Brain microvascular endothelial cell (primary cell): Measurements from ENCODE around the gene PKD1.
A peak's percentile ranks its signal among the peaks of the same experiment; 100 is the strongest.
"Not testable (repeated sequence)": the region's sequence is repeated elsewhere in the genome, so short reads cannot be mapped to it uniquely, and the experiment has no call there.

Experiments
- DNase-seq: peaks from one replicate; pipeline ENCODE4 v3.0.0-alpha.2; 2020
- H3K27ac ChIP-seq: fragments of 250-450 bp; sonication (Bioruptor Pico); 2 replicates; pipeline ENCODE4 v1.5.1; 2020; ENCODE audit warnings: mild to moderate bottlenecking, moderate library complexity
- H3K27me3 ChIP-seq: fragments of 250-450 bp; sonication (Bioruptor Pico); replicated peaks from 2 replicates; pipeline ENCODE4 v1.5.1; 2020; ENCODE audit warnings: mild to moderate bottlenecking
- H3K36me3 ChIP-seq: fragments of 250-450 bp; sonication (Bioruptor Pico); replicated peaks from 2 replicates; pipeline ENCODE4 v1.5.1; 2020; ENCODE audit warnings: mild to moderate bottlenecking
- H3K4me3 ChIP-seq: 2 replicates; pipeline ENCODE4 v1.5.1; 2011; ENCODE audit warnings: low read depth, mild to moderate bottlenecking, control low read depth, low read length, moderate library complexity
- CTCF ChIP-seq: IDR thresholded peaks from 2 replicates; pipeline ENCODE4 v1.5.1; 2011; ENCODE audit warnings: low read depth, mild to moderate bottlenecking, moderate library complexity, low read length, control low read depth, inconsistent platforms; ENCODE audit errors: missing control alignments
- in situ Hi-C: cut with HindIII; loops from 2 replicates; pipeline ENCODE4 v1.10.0; 2017; ENCODE audit warnings: low sequenced_read_pairs, low pct_ligation_motif_present

PKD1 gene

GRCh38 chr16:2116428-2116827 is 19.3 kb downstream of the PKD1 start:
- in situ Hi-C loops, H3K27ac ChIP-seq, H3K27me3 ChIP-seq, DNase-seq, H3K4me3 ChIP-seq: not testable (repeated sequence)
- H3K36me3 ChIP-seq = peaks cover 17% of the 10 kb centered on the region

- Histone ChIP-seq H3K4me3 (no peak overlapping the region), H3K27me3 (no peaks in the 10 kb centered on the region), H3K36me3 (peaks cover 23% of the 10 kb centered on the region), H3K27ac (no peak overlapping the region)
- TF ChIP-seq CTCF = no peak
- DNase-seq = no peak
- in situ Hi-C loops = no loop called here
Observed at GRCh38 chr16:2115591-2115973, 20.1 kb downstream of the PKD1 start.

GRCh38 chr16:2114885-2115590 is 20.7 kb downstream of the PKD1 start:
- H3K27me3 ChIP-seq, H3K4me3 ChIP-seq, in situ Hi-C loops, H3K27ac ChIP-seq, DNase-seq: not testable (repeated sequence)
- peaks cover 27% of the 10 kb centered on the region for H3K36me3 ChIP-seq

GRCh38 chr16:2114225-2114624 is 21.5 kb downstream of the PKD1 start:
- not testable (repeated sequence) for H3K4me3 ChIP-seq

GRCh38 chr16:2112539-2113106 is 23.1 kb downstream of the PKD1 start:
- H3K36me3 ChIP-seq = peaks cover 46% of the 10 kb centered on the region
- H3K4me3 ChIP-seq, in situ Hi-C loops, DNase-seq, H3K27ac ChIP-seq, H3K27me3 ChIP-seq: not testable (repeated sequence)

More at GRCh38 chr16:2114225-2114624, 21.5 kb downstream of the PKD1 start:
- in situ Hi-C loops, DNase-seq, H3K27ac ChIP-seq, H3K27me3 ChIP-seq: not testable (repeated sequence)
- H3K36me3 ChIP-seq = peaks cover 32% of the 10 kb centered on the region

- DNase-seq, H3K27ac ChIP-seq, H3K4me3 ChIP-seq, H3K27me3 ChIP-seq, in situ Hi-C loops: not testable (repeated sequence)
- H3K36me3 ChIP-seq = peaks cover 48% of the 10 kb centered on the region
Observed at GRCh38 chr16:2111412-2112335, 24.0 kb downstream of the PKD1 start.

- peaks cover 48% of the 10 kb centered on the region for H3K36me3 ChIP-seq
- H3K27me3 ChIP-seq, H3K4me3 ChIP-seq, in situ Hi-C loops, H3K27ac ChIP-seq, DNase-seq: not testable (repeated sequence)
Observed at GRCh38 chr16:2111009-2111353, 24.7 kb downstream of the PKD1 start.

- H3K27me3 ChIP-seq, H3K4me3 ChIP-seq, DNase-seq, in situ Hi-C loops, H3K27ac ChIP-seq: not testable (repeated sequence)
- H3K36me3 ChIP-seq = peaks cover 52% of the 10 kb centered on the region
Observed at GRCh38 chr16:2110332-2111008, 25.2 kb downstream of the PKD1 start.

GRCh38 chr16:2109872-2110271 is 25.8 kb downstream of the PKD1 start:
- H3K36me3 ChIP-seq = peaks cover 53% of the 10 kb centered on the region
- in situ Hi-C loops, H3K27ac ChIP-seq, DNase-seq, H3K4me3 ChIP-seq, H3K27me3 ChIP-seq: not testable (repeated sequence)

GRCh38 chr16:2109271-2109580 is 26.5 kb downstream of the PKD1 start:
- peaks cover 52% of the 10 kb centered on the region for H3K36me3 ChIP-seq
- H3K27me3 ChIP-seq, DNase-seq, H3K4me3 ChIP-seq, in situ Hi-C loops, H3K27ac ChIP-seq: not testable (repeated sequence)

GRCh38 chr16:2108446-2109270 is 27.0 kb downstream of the PKD1 start:
- DNase-seq, in situ Hi-C loops, H3K27ac ChIP-seq, H3K27me3 ChIP-seq, H3K4me3 ChIP-seq: not testable (repeated sequence)
- H3K36me3 ChIP-seq = peaks cover 48% of the 10 kb centered on the region

- H3K27me3 ChIP-seq, H3K4me3 ChIP-seq, DNase-seq, in situ Hi-C loops: not testable (repeated sequence)
- Histone ChIP-seq H3K27ac (peak overlapping the region; percentile 86), H3K36me3 (peaks cover 50% of the 10 kb centered on the region)
Observed at GRCh38 chr16:2107791-2108125, 27.9 kb downstream of the PKD1 start.
